Activated naive CD4-positive, alpha-beta T cell treated with anti-CD3 and anti-CD28 coated beads, Interleukin-2, amount 50 U/mL, for 72 hours (primary cell): ENCODE data around the gene DCTN2. TPM values are rescaled to one million over a fixed set of nuclear protein-coding genes. Genes with fewer than 3 reads are reported as not detected.
"Not testable (repeated sequence)": the region's sequence is repeated elsewhere in the genome, so short reads cannot be mapped to it uniquely, and the experiment has no call there.

Experiments used
- ATAC-seq, 2 donors: fragments of 150-1000 bp; cut with Tn5 transposase; 2 replicates each; pipeline ENCODE4 v1.10.0; 2021; ENCODE audit warnings: mild to moderate bottlenecking in 2 of 2, moderate library complexity in 2 of 2
- DNase-seq, 2 donors: peaks; one replicate each; pipeline ENCODE4 v3.0.0; 2021 to 2022; ENCODE audit warnings: low spot score in 2 of 2
- H3K27ac Mint-ChIP-seq, 2 donors: one replicate each; pipeline ENCODE4 v1.8.0; 2022; ENCODE audit warnings: mild to moderate bottlenecking in 2 of 2, mixed read lengths in 2 of 2
- H3K36me3 Mint-ChIP-seq, 2 donors: one replicate each; pipeline ENCODE4 v1.8.0; 2022; ENCODE audit warnings: mixed read lengths in 2 of 2
- H3K9me3 Mint-ChIP-seq, 2 donors: one replicate each; pipeline ENCODE4 v1.8.0; 2022; ENCODE audit warnings: mixed read lengths in 2 of 2
- total RNA-seq, 2 donors: library from RNA; stranded (reverse); gene quantifications; one replicate each; pipeline ENCODE4 v1.2.3, GENCODE V29; 2022

The DCTN2 gene
- total RNA-seq = 100 to 1,000 TPM in 1 of 2 donors, 10 to 100 TPM in 1; 77.1 to 122 TPM

GRCh38 chr12:57546438-57547287, at the start of gene DCTN2:
TSS of gene DCTN2 (minus strand) at chr12:57547192. CDS start at chr12:57547063, 129 bp downstream.
- H3K36me3 Mint-ChIP-seq = peaks cover 11 to 17% of the 10 kb centered on the region in 2 donors
- ATAC-seq = peak; percentile 98 to 99
- H3K9me3 Mint-ChIP-seq = no peaks in the 10 kb centered on the region
- peak; percentile 93 to 94 for DNase-seq
- H3K27ac Mint-ChIP-seq = peak within 1 kb of the TSS; percentile 98 to 99

- Mint-ChIP-seq H3K9me3 (no peaks in the 10 kb centered on the region), H3K27ac (peak overlapping the region in 1 of 2 donors; percentile 47), H3K36me3 (peaks cover 0 to 11% of the 10 kb centered on the region in 2 donors)
- no peak for ATAC-seq
- DNase-seq = no peak
Observed at GRCh38 chr12:57593187-57593586, 46.2 kb upstream of the DCTN2 start.

GRCh38 chr12:57592551-57593165, 45.7 kb upstream of the DCTN2 start:
- ATAC-seq (no peak), DNase-seq (no peak)

GRCh38 chr12:57591782-57592325, 44.9 kb upstream of the DCTN2 start:
- no peak for DNase-seq
- no peak for ATAC-seq
- peak overlapping the region; percentile 47 to 72 for H3K27ac Mint-ChIP-seq
- H3K36me3 Mint-ChIP-seq = peaks cover 0 to 11% of the 10 kb centered on the region in 2 donors
- no peaks in the 10 kb centered on the region for H3K9me3 Mint-ChIP-seq

More at GRCh38 chr12:57592551-57593165, 45.7 kb upstream of the DCTN2 start:
- Mint-ChIP-seq H3K27ac (peak overlapping the region in 1 of 2 donors; percentile 47), H3K9me3 (no peaks in the 10 kb centered on the region), H3K36me3 (peaks cover 0 to 11% of the 10 kb centered on the region in 2 donors)

GRCh38 chr12:57590864-57591781, 44.1 kb upstream of the DCTN2 start, which contains the start of gene PIP4K2C:
TSS of gene PIP4K2C (plus strand) at chr12:57591192. CDS start at chr12:57591290, 98 bp downstream.
- ATAC-seq = peak; percentile 96 to 99
- Mint-ChIP-seq H3K9me3 (no peaks in the 10 kb centered on the region), H3K36me3 (peaks cover 0 to 11% of the 10 kb centered on the region in 2 donors), H3K27ac (peak within 1 kb of the TSS; percentile 47 to 78)
- DNase-seq = peak; percentile 74 to 91

- Mint-ChIP-seq H3K27ac (peak overlapping the region in 1 of 2 donors; percentile 47), H3K9me3 (no peaks in the 10 kb centered on the region), H3K36me3 (peaks cover 0 to 11% of the 10 kb centered on the region in 2 donors)
- ATAC-seq (peak in 1 of 2 donors; percentile 3), DNase-seq (no peak)
Observed at GRCh38 chr12:57590479-57590863, 43.5 kb upstream of the DCTN2 start.

- ATAC-seq, H3K27ac Mint-ChIP-seq: not testable (repeated sequence)
- peaks cover 0 to 11% of the 10 kb centered on the region in 2 donors for H3K36me3 Mint-ChIP-seq
Observed at GRCh38 chr12:57588951-57589610, 42.1 kb upstream of the DCTN2 start.

GRCh38 chr12:57586832-57587429, 39.9 kb upstream of the DCTN2 start:
- no peak for DNase-seq

More at GRCh38 chr12:57588951-57589610, 42.1 kb upstream of the DCTN2 start:
- not testable (repeated sequence) for DNase-seq, H3K9me3 Mint-ChIP-seq

GRCh38 chr12:57586128-57586527, 39.1 kb upstream of the DCTN2 start:
- no peaks in the 10 kb centered on the region for H3K9me3 Mint-ChIP-seq
- no peak for DNase-seq
- ATAC-seq = no peak
- H3K27ac Mint-ChIP-seq = no peak overlapping the region
- no peaks in the 10 kb centered on the region for H3K36me3 Mint-ChIP-seq

More at GRCh38 chr12:57586832-57587429, 39.9 kb upstream of the DCTN2 start:
- Mint-ChIP-seq H3K9me3 (no peaks in the 10 kb centered on the region), H3K36me3 (peaks cover 0 to 8% of the 10 kb centered on the region in 2 donors), H3K27ac (no peak overlapping the region)
- no peak for ATAC-seq

GRCh38 chr12:57585156-57585555, 38.2 kb upstream of the DCTN2 start:
- ATAC-seq = no peak
- no peaks in the 10 kb centered on the region for H3K9me3 Mint-ChIP-seq

GRCh38 chr12:57584690-57585089, 37.7 kb upstream of the DCTN2 start:
- DNase-seq (no peak), ATAC-seq (no peak)
- H3K27ac Mint-ChIP-seq = no peak overlapping the region
- no peaks in the 10 kb centered on the region for H3K9me3 Mint-ChIP-seq
- no peaks in the 10 kb centered on the region for H3K36me3 Mint-ChIP-seq

More at GRCh38 chr12:57585156-57585555, 38.2 kb upstream of the DCTN2 start:
- peak overlapping the region in 1 of 2 donors; percentile 46 for H3K27ac Mint-ChIP-seq
- H3K36me3 Mint-ChIP-seq = no peaks in the 10 kb centered on the region
- no peak for DNase-seq

- Mint-ChIP-seq H3K9me3 (no peaks in the 10 kb centered on the region), H3K27ac (no peak overlapping the region), H3K36me3 (no peaks in the 10 kb centered on the region)
- no peak for DNase-seq
- ATAC-seq = no peak
Observed at GRCh38 chr12:57584050-57584449, 37.1 kb upstream of the DCTN2 start.

GRCh38 chr12:57583008-57583831, 36.2 kb upstream of the DCTN2 start:
- H3K9me3 Mint-ChIP-seq = no peaks in the 10 kb centered on the region
- ATAC-seq (peak; percentile 99), DNase-seq (peak in 1 of 2 donors; percentile 69)
- H3K27ac Mint-ChIP-seq = no peak overlapping the region
- H3K36me3 Mint-ChIP-seq = no peaks in the 10 kb centered on the region

- Mint-ChIP-seq H3K36me3 (no peaks in the 10 kb centered on the region), H3K27ac (no peak overlapping the region), H3K9me3 (no peaks in the 10 kb centered on the region)
- ATAC-seq (no peak), DNase-seq (no peak)
Observed at GRCh38 chr12:57582440-57582839, 35.4 kb upstream of the DCTN2 start.
